IPS-NIHi11 (cell line): Measurements from ENCODE around the gene HMGB1.

Experiments
- DNase-seq: peaks from one replicate; pipeline ENCODE4 v3.0.0; 2012; ENCODE audit warnings: mixed read lengths, low spot score

Gene HMGB1

DNA sequence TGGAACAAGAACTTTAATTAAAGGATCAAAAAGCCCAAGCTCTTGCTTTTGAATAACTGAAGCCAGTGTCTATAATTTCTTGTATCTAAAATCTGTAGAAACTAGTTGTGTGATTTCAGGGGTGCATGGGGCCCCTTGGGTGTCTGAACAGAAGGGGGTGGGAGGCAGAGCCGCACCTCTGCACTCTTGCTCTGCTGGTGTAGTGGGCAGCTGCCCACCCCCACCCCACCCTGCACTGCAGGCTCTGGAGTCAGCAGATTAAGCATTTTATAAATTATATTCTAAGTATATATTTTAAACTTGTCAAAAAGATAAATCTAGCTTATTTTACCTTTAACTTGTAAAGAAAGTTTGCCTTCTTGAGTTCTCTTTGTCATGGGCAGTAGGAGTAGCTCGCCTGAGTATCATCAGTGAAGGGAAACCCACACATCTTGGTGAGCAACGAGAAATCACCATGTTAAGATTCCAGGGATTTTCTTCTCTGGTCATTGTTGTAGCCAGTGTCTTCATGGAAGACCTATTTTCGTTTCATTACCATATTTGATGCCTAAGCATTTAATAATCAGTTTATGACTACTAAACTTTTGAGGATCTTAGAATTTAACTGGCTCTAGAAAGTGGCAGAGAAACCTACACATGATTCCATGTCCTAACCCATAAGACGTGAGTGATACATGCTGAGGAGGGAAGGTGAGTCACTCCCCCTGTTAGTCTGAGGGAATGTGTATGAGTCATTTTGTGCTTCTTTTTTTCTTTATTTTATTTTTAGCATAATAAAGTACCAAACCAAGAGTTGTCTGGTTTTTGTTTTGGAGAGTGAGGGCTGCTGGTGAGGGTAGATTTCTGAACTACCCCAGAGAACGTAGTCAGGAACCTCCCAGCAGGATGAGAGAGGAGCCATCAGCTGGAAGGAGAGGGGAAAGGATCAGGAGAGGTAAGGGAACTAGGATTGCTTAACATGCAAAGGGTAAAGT lies 35.7 kb downstream of the HMGB1 start:
- no peak for DNase-seq

DNA sequence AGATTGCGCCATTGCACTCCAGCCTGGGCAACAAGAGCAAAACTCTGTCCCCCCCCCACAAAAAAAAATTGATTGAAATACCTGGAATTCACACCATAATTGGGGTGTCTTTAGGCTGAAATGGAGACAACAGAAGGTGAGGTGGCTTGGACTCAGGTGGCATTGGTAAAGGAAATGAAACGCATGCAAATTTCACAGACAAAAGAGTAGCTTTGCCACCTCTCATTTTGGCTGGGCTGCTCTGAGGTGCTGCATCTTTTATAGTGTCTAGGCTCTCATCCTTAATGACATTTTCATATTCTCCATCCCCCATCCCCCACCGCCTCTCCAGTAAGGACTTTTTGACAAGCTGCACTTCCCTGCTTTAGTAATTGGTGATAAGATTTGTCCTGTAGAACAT lies 36.5 kb downstream of the HMGB1 start:
- no peak for DNase-seq

DNA sequence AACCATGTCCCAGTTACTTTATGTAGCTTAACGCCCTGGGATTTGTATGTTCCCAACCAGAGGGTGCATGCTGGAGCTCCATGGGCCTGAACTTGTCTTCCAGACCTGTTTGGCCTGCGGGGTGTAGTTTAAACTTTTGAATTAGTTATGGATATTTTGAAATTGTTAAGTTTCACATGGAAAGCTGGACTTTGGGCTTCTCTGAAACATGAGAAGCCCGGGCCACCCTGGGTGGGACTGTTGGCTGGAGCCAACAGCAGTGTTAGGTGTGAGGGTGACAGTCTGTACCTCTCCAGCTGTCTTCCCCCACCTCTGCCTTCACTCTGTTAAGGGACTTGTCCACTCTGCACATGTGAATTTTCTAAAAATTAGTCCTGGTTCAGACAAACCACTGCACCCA lies 41.8 kb downstream of the HMGB1 start:
- no peak for DNase-seq

DNA sequence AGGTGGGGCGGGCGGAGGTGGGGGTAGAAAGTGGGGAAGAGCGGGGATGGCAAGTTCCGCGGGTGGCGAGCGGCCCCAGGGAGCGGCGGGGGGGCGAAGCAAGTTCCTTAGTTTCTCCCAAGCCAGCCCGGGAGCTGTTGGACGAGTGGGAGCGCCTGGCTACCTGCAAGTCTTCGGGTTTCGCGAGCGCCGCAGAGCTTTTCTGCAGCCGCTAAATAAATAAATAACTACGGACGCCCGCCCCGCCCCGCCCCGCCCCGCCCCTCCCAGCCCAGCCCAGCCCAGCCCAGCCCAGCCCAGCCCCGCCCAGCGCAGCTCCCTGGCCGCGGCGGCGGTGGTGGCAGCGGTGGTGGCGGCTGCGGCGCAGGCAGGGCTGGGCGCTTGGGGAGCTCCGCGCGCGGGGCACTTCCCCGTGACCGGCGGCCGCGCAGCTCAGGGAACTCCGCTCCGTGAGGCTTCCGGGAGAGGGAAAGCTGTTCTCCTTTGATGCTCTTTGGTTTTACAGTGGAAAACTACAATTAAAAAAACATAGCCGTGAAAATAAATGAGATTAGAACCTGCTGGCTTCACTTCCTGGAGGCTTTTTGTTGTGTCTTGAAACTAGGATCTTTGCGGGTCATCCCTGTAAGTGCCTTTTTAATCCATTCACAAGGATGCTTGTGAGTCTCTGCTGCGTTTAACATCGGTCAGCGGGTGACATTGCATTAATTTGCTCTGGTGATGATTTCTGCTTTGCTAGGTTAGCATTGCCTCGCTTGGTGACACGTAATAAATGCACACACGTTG lies 43.5 kb downstream of the HMGB1 start, which contains the start of gene UBE2L5:
Gene UBE2L5 (plus strand): TSS at position 440 of the 786 bp plus-strand sequence. CDS start 5,498 bp downstream, outside the sequence.
- DNase-seq, result peak; percentile 85

DNA sequence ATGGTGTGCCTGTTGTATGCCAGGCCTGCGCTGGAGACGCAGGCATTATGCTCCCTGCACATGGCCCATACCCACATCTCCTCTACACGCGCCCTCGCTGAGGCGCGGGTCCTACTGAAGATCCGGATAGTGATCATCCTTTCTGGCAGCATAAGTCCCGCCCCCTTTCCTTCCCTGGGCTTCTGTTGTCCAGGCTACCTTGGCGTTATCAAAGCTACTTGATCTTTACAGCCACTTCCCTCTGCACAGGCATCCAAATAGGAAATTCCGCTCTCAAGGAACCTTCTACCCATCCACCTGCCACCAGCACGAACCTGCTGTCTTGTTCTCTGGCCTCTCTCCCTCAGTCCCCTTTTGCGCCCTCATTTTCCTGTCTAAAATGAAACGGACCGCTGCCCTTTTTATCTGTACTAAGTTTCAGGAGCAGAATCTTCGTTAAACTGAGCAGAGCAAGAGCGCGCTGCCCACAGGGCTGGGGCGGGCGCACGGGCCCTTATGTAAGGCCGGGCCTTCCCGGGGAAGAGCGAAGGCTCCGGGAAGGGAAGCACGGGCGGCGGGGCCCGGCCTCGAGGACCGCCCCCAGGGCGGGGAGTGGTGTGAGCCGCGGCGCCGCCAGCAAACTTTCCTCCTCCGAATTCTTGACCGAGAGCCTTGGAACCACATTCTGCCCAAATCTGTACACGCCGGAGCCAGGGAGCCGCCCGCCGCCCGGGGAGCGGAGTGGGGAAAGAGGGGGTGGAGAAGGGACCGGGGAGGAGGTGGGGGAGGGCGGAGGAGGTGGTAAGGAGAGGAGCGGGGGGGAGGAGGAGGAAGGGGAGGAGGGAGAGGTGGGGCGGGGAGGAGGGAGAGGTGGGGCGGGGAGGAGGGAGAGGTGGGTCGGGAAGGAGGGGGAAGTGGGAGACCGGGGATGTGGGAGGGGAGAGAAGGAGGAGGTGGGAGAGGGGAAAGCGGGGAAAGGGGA lies 44.4 kb downstream of the HMGB1 start:
- DNase-seq, result peak; percentile 80

DNA sequence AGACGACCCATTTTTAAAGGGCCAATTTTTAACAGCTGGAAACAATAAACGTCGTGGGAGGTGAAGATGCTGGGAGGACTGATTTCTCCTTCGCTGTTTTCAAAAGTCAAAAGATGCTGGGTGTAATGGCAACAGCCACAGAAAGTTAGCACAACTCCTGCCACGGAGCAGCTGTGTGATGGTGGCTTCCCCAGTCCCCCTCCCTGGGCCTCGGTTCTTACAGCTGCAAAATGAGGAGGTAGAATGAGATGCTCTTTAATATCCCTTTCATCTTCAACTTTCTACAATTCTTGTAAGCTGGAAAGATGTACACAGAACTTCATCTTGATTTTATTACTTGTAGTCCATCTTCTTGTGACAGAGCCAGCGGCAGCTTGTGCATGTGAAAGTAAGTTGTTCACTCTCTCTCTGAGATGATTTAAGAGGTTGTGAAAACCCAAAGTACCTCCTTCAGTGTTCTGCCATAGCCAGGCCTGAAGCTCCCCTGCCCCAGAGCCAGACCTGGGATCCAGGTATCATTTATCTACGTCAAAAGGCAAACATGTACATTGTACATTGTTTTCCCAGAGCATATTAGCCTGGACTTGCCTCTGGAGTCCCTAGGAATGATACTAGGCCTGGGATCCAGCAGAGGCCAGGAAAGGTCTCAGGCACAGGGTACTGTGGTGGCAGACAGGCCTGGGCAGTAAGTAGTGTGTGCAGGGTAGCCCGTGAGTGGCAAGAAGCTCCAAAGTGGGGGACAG lies 46.8 kb downstream of the HMGB1 start:
- DNase-seq, result no peak

DNA sequence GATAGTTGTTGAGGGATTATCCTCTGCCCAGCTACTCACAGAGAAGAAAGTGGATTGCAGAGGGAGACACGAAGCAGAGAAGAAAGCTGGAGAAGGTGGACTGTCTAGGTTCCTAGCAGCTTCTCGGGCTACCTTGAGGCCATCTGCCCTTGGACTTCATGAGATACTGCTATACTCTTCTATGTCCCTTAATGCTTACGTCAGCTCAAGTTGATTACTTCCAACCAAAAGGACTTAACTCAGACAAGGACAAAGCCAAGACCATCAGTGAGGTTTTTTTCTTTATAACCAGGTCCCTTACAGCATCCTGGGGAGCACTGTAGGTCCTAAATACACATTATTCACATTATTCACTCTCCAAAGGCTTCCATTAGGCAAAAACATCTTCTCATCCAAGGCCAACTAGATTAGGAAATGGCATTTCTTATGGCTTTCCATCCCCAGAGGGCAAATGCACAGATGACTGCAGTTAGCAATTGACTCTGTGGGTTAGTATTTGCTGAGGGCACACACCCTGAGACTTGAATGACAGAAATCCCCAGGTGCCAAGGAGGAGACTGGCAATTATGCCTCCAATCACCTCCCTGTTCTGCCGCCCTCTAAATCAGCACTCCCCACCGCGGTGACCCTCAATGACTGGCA lies 47.5 kb downstream of the HMGB1 start:
- DNase-seq, result no peak

DNA sequence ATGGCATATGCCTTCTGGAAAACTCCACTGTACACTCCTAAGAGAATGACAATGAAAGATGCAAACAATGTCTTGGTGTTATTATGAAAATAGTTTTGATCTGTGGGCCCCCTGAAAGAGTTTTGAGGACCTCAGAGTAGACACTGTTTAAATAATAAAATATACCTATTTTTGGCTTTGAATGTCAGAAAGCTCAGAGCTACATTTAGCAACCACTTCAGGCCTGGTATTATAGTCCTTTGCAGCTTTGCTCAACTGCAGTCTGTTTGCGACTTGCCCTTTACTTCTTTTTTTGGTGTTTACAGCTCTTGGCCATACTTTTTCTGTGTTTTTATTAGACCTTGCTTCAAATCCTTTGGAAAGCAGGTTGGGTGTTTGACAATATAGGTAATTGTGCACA lies 49.3 kb downstream of the HMGB1 start:
- DNase-seq, result no peak

DNA sequence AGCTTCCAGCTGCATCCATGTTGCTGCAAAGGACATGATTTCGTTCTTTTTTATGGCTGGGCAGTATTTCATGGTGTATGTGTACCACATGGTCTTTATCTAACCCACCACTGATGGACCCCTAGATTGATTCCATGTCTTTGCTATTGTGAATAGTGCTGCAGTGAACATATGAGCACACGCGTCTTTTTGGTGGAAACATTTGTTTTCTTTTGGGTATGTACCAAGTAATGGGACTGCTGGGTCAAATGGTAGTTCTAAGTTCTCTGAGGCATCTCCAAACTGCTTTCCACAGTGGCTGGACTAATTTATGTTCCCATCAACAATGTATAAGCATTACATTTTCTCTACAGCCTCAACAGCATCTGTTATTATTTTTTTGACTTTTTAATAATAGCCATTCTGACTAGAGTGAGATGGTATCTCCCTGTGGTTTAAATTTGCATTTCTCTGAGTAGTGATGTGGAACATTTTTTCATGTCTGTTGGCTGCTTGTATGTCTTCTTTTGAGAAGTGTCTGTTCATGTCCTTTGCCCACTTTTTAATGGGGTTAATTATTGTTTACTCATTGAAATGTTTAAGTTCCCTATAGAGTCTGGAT lies 50.2 kb downstream of the HMGB1 start:
- DNase-seq, result no peak

DNA sequence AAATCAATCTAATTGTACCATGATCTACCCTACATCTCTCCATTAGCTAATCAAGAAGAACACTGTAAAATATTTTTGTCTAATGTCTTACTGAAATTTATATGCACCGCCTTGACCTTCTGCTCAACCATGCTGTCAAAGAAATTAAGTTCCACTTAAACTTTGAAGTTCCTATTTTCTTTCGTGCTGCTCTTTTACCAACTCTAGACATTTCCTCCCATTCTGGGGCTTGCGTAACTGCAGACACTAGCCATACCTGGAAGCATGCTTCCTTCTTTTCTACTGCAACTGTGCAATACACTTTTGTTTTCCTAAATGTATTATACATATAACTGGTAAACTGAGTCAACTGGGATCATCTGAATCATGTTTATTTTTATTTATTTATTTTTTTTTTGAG lies 51.9 kb downstream of the HMGB1 start:
- DNase-seq, result no peak

DNA sequence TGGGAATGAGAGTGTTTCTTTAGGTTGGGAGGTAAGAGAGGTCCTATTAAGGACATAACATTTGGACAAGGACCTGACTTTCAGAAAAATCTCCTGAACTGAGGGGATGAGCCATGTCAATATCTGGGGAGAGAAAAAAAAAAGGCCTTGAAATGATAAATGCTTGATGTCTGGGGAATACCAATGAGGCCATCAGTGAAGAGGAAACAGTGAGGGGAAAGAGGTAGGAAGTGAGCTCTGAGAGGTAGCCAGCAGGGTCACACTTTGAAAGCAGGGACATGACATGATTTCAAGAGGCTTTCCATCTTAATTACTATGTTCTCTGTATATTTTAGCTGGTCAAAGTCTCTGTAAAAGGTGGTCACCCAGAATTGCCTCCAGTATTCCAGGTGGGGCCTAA lies 53.4 kb downstream of the HMGB1 start:
- DNase-seq, result no peak

DNA sequence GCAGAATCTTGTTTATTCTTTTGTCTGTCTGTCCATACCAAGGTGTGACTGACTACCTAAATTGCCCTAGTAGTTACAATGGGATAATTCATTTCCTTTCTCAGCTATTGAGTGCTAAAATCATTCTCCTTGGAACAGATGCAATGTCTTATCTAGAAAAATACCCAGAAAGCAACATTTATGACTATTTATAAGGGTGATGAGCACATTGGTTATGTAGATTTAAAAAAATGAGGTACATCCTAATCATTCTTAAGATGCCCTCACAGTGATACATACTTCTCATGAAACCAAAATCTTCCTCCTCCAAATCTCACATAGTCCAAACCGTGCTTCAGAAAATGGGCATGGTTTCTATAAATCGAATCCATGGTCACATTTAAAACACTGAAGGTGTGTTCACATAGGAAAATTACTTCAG lies 55.0 kb downstream of the HMGB1 start:
- DNase-seq, result no peak

DNA sequence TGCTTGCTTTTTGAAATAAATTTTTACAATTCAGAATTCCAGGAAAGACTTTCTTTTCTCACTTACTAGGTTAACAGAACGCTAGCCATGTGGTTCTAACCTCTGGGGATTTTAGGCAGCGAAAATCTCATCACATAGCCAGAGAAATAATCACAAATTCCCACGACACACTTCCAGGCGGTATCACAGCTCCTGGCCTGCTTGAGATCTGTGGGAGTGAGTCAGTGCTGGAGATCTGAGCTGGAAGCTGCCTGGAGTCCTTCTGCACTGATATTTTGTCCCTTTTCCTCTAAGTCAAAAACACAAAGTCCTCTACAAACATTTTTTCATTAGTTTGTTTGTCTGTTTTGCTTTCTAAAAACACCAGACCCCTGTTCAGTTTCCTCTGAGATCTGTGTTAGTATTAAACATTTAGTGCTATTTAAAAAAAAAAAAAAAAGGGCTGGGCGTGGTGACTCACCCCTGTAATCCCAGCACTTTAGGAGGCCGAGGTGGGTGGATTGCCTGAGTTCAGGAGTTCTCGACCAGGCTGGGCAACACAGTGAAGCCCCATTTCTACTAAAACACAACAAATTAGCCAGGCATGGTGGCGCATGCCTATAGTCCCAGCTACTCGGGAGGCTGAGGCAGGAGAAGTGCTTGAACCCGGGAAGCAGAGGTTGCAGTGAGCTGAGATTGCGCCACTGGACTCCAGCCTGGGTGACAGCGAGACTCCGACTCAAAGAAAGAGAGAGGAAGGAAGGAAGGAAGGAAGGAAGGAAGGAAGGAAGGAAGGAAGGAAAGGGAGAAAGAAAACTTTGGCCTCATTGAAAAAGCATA lies 55.6 kb downstream of the HMGB1 start:
- DNase-seq, result no peak

DNA sequence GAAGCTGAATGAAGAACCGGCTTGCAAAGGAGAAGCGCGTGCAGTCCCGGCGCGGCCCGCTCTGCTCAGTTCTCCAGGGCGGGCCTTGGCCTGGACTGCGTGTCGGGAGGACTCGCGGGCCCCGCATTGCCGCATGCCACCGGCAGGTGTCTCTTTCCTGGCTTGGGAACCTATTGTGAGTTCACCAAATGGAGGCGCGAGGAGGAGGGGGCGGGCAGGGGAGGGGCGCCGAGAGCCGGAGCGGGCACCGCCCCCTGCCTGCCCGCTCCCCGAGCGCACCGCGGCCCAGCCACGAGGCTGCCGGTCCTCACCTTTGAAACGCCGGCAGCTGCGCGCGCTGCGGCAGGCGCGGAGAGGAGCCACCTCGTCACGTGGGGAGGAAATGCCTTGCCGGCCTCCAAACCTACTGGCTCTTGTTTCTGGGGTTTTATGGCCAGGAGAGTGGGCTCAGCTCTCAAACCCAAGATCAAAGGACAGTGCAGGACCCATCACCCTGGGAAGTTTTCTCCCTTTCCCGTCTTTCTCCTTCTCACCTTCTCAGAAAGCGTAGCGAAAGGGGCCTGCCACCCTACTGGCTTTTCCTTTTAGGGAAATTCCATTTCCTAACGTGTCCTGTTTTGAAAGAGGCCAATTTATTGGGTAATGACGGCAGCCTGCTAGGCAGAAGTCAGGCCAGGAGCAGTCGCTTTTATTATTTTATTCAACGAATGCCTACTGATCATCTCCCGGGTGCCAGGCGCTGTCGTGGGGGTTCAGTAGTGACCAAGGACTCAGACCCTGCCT lies 57.2 kb downstream of the HMGB1 start:
- DNase-seq, result peak; percentile 96

DNA sequence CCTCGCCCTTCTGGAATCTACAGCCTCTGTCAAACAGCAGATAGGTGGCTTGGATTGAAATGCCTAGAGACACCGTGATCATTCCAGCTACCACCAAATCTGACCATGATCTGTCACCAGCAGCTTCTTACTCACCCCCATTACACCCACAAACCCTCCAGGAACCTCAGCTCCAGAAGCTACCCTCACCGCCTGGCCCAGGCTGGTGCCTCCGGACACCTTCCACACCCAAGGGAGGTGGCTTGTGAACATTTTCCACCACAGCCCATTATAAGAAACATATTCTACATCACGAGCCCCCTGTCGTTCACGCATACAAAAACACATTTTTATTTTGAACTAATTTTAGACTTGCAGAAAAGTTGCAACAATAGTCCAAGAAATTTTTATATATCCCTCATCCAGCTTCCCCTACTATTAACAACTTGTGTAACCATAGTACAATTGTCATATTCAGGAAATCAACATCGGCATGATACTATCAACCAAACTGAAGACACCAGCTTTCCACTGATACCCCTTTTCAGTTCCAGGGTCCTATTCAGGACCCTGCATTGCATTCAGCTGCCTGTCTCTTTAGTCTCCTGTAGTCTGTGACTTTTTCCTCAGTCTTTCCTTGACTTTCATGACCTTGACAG lies 58.8 kb downstream of the HMGB1 start:
- no peak for DNase-seq
